Measurements from ENCODE around the gene SHANK1. TPM values are rescaled to one million over a fixed set of nuclear protein-coding genes. Genes with fewer than 3 reads are reported as not detected.

Gene SHANK1
- total RNA-seq, 1 donor from 2014 or later: 14.0 TPM

DNA sequence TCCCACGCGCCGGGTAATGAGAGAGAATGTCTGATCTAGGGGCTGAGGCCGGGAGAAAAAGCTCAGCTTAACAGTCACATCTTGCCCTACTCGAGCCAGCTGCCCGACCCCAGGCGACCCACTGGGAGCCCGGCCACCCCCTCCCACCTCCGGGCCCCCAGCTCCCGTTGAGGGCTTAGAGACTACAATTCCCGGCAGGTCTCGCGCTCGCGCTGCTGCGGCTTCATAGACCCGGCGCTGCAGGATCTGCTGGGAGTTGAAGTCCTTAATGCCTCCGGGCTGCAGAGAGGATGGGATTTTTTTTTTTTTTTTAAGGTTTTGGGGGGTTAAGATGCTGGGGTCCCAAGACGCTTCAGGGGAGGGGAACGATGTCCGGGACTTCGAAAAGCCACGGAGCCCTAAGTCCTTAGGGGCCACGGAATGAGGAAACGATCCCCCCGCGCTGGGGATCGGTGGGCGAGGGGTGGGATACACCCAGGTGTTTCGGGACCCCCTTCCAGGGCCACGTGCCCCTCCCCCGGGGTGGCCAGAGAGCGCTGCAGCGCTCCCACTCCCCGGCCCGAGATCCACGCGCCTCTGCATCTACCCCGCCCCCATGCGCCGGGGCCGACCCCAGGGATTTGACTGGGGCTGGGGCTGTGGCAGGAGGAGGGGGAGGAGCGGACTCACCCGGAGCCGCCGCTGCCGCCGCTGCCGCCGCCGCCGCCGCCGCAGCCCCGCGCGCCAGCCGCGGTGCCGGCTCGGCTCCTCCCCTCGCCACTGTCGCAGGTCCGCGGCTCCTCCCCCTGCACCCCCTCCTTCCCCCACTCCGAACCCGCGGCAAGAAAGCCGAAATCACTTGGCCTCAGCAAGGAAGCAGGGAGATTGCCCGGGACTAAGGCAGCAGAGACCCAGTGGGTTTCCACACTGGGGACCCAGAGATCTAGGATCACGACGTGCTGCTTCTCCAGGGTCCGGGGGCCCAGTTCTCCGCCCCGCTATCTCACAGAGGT is 80.2 kb downstream of the SHANK1 start, which contains the start of gene SYT3:
Gene SYT3, minus strand, starts transcription at position 761 of the 992 bp plus-strand sequence. CDS start 2,470 bp downstream, outside the sequence.
- Mint-ChIP-seq H3K27me3 (ENCODE audit: low read depth) (peaks cover 65% of the 10 kb centered on the region), H3K9me3 (peaks cover 4% of the 10 kb centered on the region), H3K36me3 (no peaks in the 10 kb centered on the region), H3K4me3 (peak within 1 kb of the TSS; percentile 78), H3K4me1 (peaks cover 2% of the 10 kb centered on the region), H3K27ac (no peak within 1 kb of the TSS)
- peak; percentile 40 to 60 for DNase-seq (ENCODE audit: low spot score in 2 of 2, unreplicated experiment in 2 of 2)
- TF ChIP-seq, protein P1, sequence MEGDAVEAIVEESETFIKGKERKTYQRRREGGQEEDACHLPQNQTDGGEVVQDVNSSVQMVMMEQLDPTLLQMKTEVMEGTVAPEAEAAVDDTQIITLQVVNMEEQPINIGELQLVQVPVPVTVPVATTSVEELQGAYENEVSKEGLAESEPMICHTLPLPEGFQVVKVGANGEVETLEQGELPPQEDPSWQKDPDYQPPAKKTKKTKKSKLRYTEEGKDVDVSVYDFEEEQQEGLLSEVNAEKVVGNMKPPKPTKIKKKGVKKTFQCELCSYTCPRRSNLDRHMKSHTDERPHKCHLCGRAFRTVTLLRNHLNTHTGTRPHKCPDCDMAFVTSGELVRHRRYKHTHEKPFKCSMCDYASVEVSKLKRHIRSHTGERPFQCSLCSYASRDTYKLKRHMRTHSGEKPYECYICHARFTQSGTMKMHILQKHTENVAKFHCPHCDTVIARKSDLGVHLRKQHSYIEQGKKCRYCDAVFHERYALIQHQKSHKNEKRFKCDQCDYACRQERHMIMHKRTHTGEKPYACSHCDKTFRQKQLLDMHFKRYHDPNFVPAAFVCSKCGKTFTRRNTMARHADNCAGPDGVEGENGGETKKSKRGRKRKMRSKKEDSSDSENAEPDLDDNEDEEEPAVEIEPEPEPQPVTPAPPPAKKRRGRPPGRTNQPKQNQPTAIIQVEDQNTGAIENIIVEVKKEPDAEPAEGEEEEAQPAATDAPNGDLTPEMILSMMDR (IDR thresholded peaks at IDR 0.05; ENCODE audit: unreplicated experiment): no peak

DNA sequence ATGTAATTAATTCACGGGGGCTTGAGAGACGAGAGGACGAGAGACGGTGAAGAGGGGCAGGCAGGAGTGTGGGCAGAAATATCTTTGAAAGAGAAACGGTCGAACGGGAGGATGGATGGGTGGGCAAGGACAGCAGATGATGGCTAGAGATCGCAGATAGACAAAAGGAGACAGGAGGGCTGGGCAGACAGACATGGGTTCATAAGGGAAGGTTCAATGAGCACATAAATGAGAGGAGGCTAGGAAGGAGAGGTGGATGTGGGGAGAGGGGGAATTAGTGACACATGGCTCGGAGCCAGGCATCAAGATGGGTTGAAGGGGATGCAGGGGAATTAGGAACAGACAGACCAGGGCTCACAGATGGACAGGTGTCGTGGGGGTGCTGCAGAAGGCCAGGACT is 81.0 kb downstream of the SHANK1 start:
- no peaks in the 10 kb centered on the region for H3K36me3 Mint-ChIP-seq
- H3K27ac Mint-ChIP-seq: no peak overlapping the region
- H3K9me3 Mint-ChIP-seq: peaks cover 9% of the 10 kb centered on the region
- TF ChIP-seq, protein P1 (IDR thresholded peaks at IDR 0.05; ENCODE audit: unreplicated experiment): no peak
- H3K27me3 Mint-ChIP-seq (ENCODE audit: low read depth): peaks cover 65% of the 10 kb centered on the region
- no peak for DNase-seq (ENCODE audit: low spot score in 2 of 2, unreplicated experiment in 2 of 2)
- H3K4me3 Mint-ChIP-seq: peak overlapping the region; percentile 78
- peaks cover 2% of the 10 kb centered on the region for H3K4me1 Mint-ChIP-seq

DNA sequence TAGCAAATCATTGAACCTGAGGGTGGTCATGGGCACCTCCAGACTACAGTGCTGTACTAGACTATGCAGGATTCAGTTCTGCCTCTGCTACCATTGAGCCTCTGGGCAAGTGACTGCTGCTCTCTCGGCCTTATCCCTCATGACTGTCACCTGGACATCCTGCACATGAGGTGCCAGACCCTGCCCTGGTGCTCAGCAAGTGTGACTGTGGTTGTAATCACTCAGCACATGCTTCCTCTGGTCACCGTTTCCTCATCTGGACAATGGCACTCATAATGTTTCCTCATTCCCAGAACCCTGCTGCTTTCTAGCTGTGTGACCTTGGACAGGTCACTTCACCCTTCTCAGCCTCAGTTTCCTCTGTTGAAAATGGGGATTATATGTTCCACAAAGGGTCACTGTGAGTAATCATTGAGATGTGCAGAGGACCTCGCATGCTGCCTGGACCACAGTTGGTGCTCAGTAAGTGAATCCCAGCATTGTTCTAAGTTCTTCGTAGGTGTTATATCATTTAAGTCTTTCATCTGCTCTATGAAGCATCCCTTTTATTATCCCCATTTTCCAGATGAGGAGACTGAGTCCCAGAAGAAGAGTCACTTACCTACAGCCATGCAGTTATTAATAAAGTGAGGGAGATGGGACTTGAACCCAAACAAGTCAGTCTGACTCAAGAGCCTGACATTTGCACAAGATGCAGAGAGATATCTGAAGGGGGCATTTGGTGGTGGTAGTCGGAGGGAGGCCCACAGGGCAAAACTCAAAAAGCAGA is 83.1 kb downstream of the SHANK1 start:
- Mint-ChIP-seq H3K27me3 (ENCODE audit: low read depth) (peaks cover 56% of the 10 kb centered on the region), H3K27ac (no peak overlapping the region), H3K4me1 (peaks cover 2% of the 10 kb centered on the region), H3K36me3 (no peaks in the 10 kb centered on the region), H3K9me3 (peaks cover 13% of the 10 kb centered on the region), H3K4me3 (no peak overlapping the region)
- TF ChIP-seq, protein P1 (IDR thresholded peaks at IDR 0.05; ENCODE audit: unreplicated experiment): no peak
- DNase-seq (ENCODE audit: low spot score in 2 of 2, unreplicated experiment in 2 of 2): no peak

DNA sequence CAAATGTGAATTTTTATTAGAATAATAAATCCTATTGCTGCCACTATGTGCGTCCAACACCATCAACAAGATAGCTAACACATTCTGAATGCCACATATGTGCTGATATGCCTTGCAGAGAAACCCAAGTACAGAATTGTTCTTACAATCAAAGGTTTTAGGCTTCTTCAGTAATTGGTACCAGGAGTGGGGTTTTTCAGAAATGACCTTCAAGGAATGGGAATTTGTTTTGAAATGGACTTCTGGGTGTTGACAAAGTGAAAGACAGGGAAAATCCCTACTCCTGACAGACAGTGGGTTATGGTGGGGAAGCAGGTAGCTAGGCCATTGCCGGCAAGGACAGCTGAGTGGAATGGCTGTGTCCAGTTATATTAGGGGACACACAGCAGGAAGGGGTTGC is 85.6 kb downstream of the SHANK1 start:
- Mint-ChIP-seq H3K36me3 (no peaks in the 10 kb centered on the region), H3K27ac (no peak overlapping the region), H3K4me1 (no peaks in the 10 kb centered on the region), H3K4me3 (no peak overlapping the region), H3K9me3 (peaks cover 13% of the 10 kb centered on the region), H3K27me3 (ENCODE audit: low read depth) (peaks cover 56% of the 10 kb centered on the region)
- TF ChIP-seq, protein P1 (IDR thresholded peaks at IDR 0.05; ENCODE audit: unreplicated experiment): no peak
- no peak for DNase-seq (ENCODE audit: low spot score in 2 of 2, unreplicated experiment in 2 of 2)

DNA sequence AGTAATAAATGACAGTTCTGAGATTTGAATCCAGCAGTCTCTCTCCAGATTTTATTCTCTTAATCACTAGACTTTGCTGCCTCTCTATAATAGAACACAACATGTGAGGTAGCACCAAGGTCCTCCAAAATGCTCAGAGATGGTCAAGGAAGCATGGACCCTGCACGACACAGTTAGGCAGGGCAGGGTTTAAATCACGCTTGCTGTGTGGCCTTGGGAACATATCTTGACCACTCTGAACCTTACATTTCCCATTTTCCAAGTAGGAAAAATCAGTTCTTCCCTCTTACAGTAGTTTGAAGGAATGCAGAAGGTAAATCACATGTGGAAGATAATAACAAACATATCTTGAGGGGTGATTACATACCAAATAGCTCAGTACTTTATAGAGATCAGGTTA is 86.2 kb downstream of the SHANK1 start:
- Mint-ChIP-seq H3K27ac (no peak overlapping the region), H3K4me1 (no peaks in the 10 kb centered on the region), H3K36me3 (no peaks in the 10 kb centered on the region), H3K27me3 (ENCODE audit: low read depth) (peaks cover 53% of the 10 kb centered on the region), H3K4me3 (no peak overlapping the region), H3K9me3 (peaks cover 13% of the 10 kb centered on the region)
- DNase-seq (ENCODE audit: low spot score in 2 of 2, unreplicated experiment in 2 of 2): no peak
- TF ChIP-seq, protein P1 (IDR thresholded peaks at IDR 0.05; ENCODE audit: unreplicated experiment): no peak
